HG03521 (cell line): Measurements from ENCODE around the gene OR7D2.

Experiments used
- ATAC-seq: cut with Tn5 transposase; IDR thresholded peaks from one replicate; pipeline ENCODE4 v1.9.1; 2021; ENCODE audit warnings: mild to moderate bottlenecking, moderate library complexity; ENCODE audit not compliant: unreplicated experiment

The OR7D2 gene

DNA sequence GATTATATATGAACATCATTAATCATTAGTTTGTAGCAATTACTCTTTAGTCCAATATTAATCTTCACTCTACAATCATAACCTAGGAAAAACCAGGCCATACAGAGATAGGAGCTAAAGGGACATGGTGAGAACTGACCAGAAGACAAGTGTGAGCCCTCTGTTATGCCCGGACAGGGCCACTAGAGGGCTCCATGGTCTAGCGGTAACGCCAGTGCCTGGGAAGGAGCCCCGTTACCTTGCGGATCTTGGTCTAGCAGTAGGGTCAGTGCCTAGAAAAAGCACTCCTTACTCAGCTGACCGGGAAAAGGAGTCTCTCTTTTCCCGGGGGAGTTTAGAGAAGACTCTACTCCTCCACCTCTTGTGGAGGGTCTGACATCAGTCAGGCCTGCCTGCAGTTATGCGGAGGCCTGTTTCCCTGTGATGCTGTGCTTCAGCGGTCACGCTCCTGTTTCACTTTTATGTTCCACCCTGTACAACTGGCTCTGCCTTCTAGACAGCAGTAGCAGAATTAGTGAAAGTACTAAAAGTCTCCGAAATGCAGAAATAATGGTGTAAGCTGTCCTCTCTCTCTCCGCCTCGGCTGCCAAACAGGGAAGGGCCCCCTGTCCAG is 26.8 kb downstream of the OR7D2 start:
- ATAC-seq: no peak

DNA sequence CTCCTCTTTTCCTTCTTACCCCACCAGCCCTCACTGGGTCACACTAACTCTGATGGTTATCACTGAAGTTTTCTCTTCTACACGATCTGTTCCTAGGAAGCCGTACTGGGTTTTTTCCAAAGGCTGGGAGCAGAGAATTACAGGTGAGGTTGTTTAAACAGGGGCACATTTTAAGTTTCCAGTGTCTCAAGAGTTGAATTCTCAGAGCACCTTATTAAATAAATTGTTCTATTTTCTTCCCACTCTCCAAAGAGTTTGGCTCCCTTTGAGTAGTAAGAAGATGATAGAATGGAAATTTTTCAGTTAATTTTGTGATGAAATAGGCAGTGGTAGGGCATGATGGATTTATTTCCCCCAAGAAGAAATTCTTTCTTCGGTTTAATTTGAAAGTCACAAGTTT is 40.7 kb downstream of the OR7D2 start, which contains the start of gene OR7D4:
TSS of gene OR7D4 (minus strand) at position 101 of the 400 bp plus-strand sequence. CDS start 4,752 bp downstream, outside the sequence.
- ATAC-seq: no peak
